ENCODE measurements around the gene ZNF597. TPM values are rescaled to one million over a fixed set of nuclear protein-coding genes. Genes with fewer than 3 reads are reported as not detected.

The ZNF597 gene
- total RNA-seq, 1 experiment from 2014 or later = 3.2 TPM

GRCh38 chr16:3388325-3388724 is 55.0 kb downstream of the ZNF597 start:
- RAD21 ChIA-PET (ENCODE audit: low non-redundant PET in 1 of 2, low total read pairs in 2 of 2, uncharacterized antibody in 2 of 2, unreplicated experiment in 2 of 2) = no interaction called here
- Histone ChIP-seq H3K79me2 (ENCODE audit: insufficient read depth, low read length) (peaks cover 36% of the 10 kb centered on the region), H3K9ac (ENCODE audit: low read length) (no peak overlapping the region), H3K9me3 (ENCODE audit: control insufficient read depth in 1 of 2, insufficient read depth in 1 of 2, low read depth in 1 of 2, low read length in 2 of 2) (peaks cover 14 to 20% of the 10 kb centered on the region in 2 experiments; a peak in 3 of 4 replicates), H3K4me3 (replicated peaks in 1 of 2; ENCODE audit: low read depth in 1 of 2, low read length in 2 of 2) (no peak overlapping the region), H4K20me1 (ENCODE audit: insufficient read depth) (no peaks in the 10 kb centered on the region), H3K36me3 (ENCODE audit: control insufficient read depth in 1 of 2, insufficient read depth in 2 of 2, low read length in 2 of 2) (peaks cover 27 to 51% of the 10 kb centered on the region in 2 experiments), H3K27ac (ENCODE audit: low read depth, low read length) (no peak overlapping the region), H3K4me1 (ENCODE audit: control insufficient read depth in 1 of 2, insufficient read depth in 2 of 2, low read length in 2 of 2) (no peaks in the 10 kb centered on the region), H3K4me2 (ENCODE audit: low read length) (no peak overlapping the region), H3K9me2 (ENCODE audit: insufficient read depth) (no peaks in the 10 kb centered on the region), H2AFZ (ENCODE audit: low read depth, low read length, poor library complexity, severe bottlenecking) (no peak overlapping the region), H3K27me3 (ENCODE audit: insufficient read depth, low read length) (no peaks in the 10 kb centered on the region)
- intact Hi-C loops (cut with micrococcal nuclease) = no loop called here
- POLR2A ChIA-PET = no interaction called here
- no TSS peak for BruUV-seq (replicated peaks)
- CTCF ChIA-PET = no interaction called here
- no peak for ATAC-seq
- no peak for TF ChIP-seq RAD21 (IDR thresholded peaks at IDR 0.05; ENCODE audit: low read depth)
- no peak for TF ChIP-seq CBX3 (IDR thresholded peaks at IDR 0.05; ENCODE audit: low read depth)
- TF ChIP-seq ATF3 (IDR thresholded peaks at IDR 0.05) = no peak
- no peak for TF ChIP-seq JUND (IDR thresholded peaks at IDR 0.05)
- no peak for TF ChIP-seq SP1 (IDR thresholded peaks at IDR 0.05; ENCODE audit: low read depth)
- no peak for TF ChIP-seq POLR2A (IDR thresholded peaks at IDR 0.05; ENCODE audit: borderline replicate concordance, extremely low read depth, insufficient read depth, insufficient read length)
- no peak for TF ChIP-seq SRF (IDR thresholded peaks at IDR 0.05; ENCODE audit: low read depth)
- no peak for TF ChIP-seq FOSL1 (IDR thresholded peaks at IDR 0.05; ENCODE audit: low read depth)
- no peak for TF ChIP-seq REST (IDR thresholded peaks at IDR 0.05; ENCODE audit: low read depth)
- no peak for TF ChIP-seq TCF7L2 (IDR thresholded peaks at IDR 0.05; ENCODE audit: borderline replicate concordance, extremely low read depth, insufficient read depth, insufficient read length)
- no peak for TF ChIP-seq MAX (IDR thresholded peaks at IDR 0.05)
- TF ChIP-seq EZH2 (IDR thresholded peaks at IDR 0.05) = no peak
- TF ChIP-seq ELF1 (IDR thresholded peaks at IDR 0.05; ENCODE audit: borderline replicate concordance, low read depth) = no peak
- TF ChIP-seq POLR2AphosphoS5 (IDR thresholded peaks at IDR 0.05; ENCODE audit: low read depth, low read length) = no peak
- no peak for TF ChIP-seq CTCF (IDR thresholded peaks at IDR 0.05 in 2 of 3, conservative IDR thresholded peaks at IDR 0.05 in 1 of 3; ENCODE audit: borderline replicate concordance in 1 of 3, insufficient read depth in 1 of 3, low read depth in 2 of 3, low read length in 2 of 3)
- TF ChIP-seq ZNF274 (IDR thresholded peaks at IDR 0.05; ENCODE audit: low read depth, low read length) = no peak
- no peak for TF ChIP-seq ZBTB33 (IDR thresholded peaks at IDR 0.05; ENCODE audit: extremely low read depth, insufficient replicate concordance, low read length)
- TF ChIP-seq EZH2phosphoT487 (IDR thresholded peaks at IDR 0.05; ENCODE audit: borderline replicate concordance) = no peak
- DNase-seq (ENCODE audit: low read depth, low spot score) = no peak
